Measurements from ENCODE around the gene EP300.
"Not testable (repeated sequence)": the region's sequence is repeated elsewhere in the genome, so short reads cannot be mapped to it uniquely, and the experiment has no call there.

- TF ChIP-seq MXI1 (conservative IDR thresholded peaks at IDR 0.05; ENCODE audit: poor library complexity, severe bottlenecking); EZH2 (IDR thresholded peaks at IDR 0.05; ENCODE audit: borderline replicate concordance, insufficient read depth, low read length, poor library complexity, severe bottlenecking); RAD21 (conservative IDR thresholded peaks at IDR 0.05); POLR2AphosphoS5 (IDR thresholded peaks at IDR 0.05); SMC3 (conservative IDR thresholded peaks at IDR 0.05; ENCODE audit: poor library complexity): not testable (repeated sequence)
- TF ChIP-seq, protein P1, sequence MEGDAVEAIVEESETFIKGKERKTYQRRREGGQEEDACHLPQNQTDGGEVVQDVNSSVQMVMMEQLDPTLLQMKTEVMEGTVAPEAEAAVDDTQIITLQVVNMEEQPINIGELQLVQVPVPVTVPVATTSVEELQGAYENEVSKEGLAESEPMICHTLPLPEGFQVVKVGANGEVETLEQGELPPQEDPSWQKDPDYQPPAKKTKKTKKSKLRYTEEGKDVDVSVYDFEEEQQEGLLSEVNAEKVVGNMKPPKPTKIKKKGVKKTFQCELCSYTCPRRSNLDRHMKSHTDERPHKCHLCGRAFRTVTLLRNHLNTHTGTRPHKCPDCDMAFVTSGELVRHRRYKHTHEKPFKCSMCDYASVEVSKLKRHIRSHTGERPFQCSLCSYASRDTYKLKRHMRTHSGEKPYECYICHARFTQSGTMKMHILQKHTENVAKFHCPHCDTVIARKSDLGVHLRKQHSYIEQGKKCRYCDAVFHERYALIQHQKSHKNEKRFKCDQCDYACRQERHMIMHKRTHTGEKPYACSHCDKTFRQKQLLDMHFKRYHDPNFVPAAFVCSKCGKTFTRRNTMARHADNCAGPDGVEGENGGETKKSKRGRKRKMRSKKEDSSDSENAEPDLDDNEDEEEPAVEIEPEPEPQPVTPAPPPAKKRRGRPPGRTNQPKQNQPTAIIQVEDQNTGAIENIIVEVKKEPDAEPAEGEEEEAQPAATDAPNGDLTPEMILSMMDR (IDR thresholded peaks at IDR 0.05; ENCODE audit: poor library complexity, severe bottlenecking): not testable (repeated sequence)
- TF ChIP-seq, protein P2, sequence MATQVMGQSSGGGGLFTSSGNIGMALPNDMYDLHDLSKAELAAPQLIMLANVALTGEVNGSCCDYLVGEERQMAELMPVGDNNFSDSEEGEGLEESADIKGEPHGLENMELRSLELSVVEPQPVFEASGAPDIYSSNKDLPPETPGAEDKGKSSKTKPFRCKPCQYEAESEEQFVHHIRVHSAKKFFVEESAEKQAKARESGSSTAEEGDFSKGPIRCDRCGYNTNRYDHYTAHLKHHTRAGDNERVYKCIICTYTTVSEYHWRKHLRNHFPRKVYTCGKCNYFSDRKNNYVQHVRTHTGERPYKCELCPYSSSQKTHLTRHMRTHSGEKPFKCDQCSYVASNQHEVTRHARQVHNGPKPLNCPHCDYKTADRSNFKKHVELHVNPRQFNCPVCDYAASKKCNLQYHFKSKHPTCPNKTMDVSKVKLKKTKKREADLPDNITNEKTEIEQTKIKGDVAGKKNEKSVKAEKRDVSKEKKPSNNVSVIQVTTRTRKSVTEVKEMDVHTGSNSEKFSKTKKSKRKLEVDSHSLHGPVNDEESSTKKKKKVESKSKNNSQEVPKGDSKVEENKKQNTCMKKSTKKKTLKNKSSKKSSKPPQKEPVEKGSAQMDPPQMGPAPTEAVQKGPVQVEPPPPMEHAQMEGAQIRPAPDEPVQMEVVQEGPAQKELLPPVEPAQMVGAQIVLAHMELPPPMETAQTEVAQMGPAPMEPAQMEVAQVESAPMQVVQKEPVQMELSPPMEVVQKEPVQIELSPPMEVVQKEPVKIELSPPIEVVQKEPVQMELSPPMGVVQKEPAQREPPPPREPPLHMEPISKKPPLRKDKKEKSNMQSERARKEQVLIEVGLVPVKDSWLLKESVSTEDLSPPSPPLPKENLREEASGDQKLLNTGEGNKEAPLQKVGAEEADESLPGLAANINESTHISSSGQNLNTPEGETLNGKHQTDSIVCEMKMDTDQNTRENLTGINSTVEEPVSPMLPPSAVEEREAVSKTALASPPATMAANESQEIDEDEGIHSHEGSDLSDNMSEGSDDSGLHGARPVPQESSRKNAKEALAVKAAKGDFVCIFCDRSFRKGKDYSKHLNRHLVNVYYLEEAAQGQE (IDR thresholded peaks at IDR 0.05; ENCODE audit: borderline replicate concordance): not testable (repeated sequence)
Observed at GRCh38 chr22:41048345-41048744, 44.0 kb upstream of the EP300 start.
